ENCODE measurements around the gene FXYD6.

Gene FXYD6

GRCh38 chr11:117900720-117901440, 24.4 kb upstream of the FXYD6 start:
- no peaks in the 10 kb centered on the region for H3K27me3 ChIP-seq (ENCODE audit: insufficient read depth, low read depth, severe bottlenecking)
- TF ChIP-seq, protein P1, sequence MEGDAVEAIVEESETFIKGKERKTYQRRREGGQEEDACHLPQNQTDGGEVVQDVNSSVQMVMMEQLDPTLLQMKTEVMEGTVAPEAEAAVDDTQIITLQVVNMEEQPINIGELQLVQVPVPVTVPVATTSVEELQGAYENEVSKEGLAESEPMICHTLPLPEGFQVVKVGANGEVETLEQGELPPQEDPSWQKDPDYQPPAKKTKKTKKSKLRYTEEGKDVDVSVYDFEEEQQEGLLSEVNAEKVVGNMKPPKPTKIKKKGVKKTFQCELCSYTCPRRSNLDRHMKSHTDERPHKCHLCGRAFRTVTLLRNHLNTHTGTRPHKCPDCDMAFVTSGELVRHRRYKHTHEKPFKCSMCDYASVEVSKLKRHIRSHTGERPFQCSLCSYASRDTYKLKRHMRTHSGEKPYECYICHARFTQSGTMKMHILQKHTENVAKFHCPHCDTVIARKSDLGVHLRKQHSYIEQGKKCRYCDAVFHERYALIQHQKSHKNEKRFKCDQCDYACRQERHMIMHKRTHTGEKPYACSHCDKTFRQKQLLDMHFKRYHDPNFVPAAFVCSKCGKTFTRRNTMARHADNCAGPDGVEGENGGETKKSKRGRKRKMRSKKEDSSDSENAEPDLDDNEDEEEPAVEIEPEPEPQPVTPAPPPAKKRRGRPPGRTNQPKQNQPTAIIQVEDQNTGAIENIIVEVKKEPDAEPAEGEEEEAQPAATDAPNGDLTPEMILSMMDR (IDR thresholded peaks at IDR 0.05; ENCODE audit: low read depth, low read length): no peak
- no peaks in the 10 kb centered on the region for H3K36me3 ChIP-seq
- DNase-seq: no peak
- no peak overlapping the region for H3K27ac ChIP-seq
- H3K4me3 ChIP-seq (ENCODE audit: low read depth, low read length): no peak overlapping the region
- no peaks in the 10 kb centered on the region for H3K9me3 ChIP-seq (ENCODE audit: severe bottlenecking)

DNA sequence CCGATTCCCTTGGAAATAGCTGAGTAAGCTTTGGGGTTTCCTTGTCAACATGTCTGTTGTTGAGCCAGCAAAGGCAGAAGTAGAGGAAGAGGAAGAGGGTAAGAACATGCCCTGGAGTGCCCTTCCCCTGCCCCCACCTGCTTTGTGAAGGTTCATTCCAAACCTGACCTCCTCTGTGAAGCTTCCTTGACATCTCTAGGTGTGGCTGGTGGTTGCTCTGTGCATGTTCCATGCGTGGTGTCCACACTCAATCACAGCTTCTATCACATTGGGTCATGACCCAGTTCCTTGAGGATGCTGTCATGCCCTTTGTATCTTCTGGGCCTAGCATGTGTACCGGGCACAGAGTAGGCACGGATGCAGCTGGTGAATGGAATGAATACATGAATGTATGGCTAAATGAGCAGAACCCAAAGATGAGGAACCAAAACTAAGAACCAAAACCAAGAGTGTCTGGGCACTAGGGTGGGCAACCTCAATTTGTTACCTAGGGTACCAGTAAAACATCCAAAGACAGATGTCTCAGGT, 23.7 kb upstream of the FXYD6 start:
- no peaks in the 10 kb centered on the region for H3K27me3 ChIP-seq (ENCODE audit: insufficient read depth, low read depth, severe bottlenecking)
- no peak overlapping the region for H3K27ac ChIP-seq
- DNase-seq: no peak
- TF ChIP-seq, protein P1 (IDR thresholded peaks at IDR 0.05; ENCODE audit: low read depth, low read length): no peak
- H3K4me3 ChIP-seq (ENCODE audit: low read depth, low read length): no peak overlapping the region
- H3K9me3 ChIP-seq (ENCODE audit: severe bottlenecking): no peaks in the 10 kb centered on the region
- no peaks in the 10 kb centered on the region for H3K36me3 ChIP-seq

- TF ChIP-seq, protein P1 (IDR thresholded peaks at IDR 0.05; ENCODE audit: low read depth, low read length): no peak
- no peaks in the 10 kb centered on the region for H3K36me3 ChIP-seq
- no peak overlapping the region for H3K27ac ChIP-seq
- no peaks in the 10 kb centered on the region for H3K27me3 ChIP-seq (ENCODE audit: insufficient read depth, low read depth, severe bottlenecking)
- H3K4me3 ChIP-seq (ENCODE audit: low read depth, low read length): no peak overlapping the region
- DNase-seq: no peak
- H3K9me3 ChIP-seq (ENCODE audit: severe bottlenecking): no peaks in the 10 kb centered on the region
Measured at GRCh38 chr11:117898059-117898458, 21.6 kb upstream of the FXYD6 start.

DNA sequence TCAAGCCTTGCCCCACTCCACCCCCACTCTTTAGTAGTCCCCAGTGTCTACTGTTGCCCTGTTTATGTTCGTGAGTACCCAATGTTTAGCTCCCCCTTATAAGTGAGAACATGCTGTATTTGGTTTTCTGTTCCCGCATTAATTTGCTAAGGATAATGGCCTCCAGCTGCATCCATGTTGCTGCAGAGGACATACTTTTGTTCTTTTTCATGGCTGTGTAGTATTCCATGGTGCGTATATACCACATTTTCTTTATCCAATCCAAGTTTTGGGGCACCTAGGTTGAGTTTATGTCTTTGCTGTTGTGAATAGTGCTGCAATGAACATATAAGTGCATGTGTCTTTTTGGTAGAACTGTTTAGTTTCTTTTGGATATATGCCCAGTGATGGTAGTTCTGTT, 16.2 kb upstream of the FXYD6 start:
- Histone ChIP-seq H3K4me3 (ENCODE audit: low read depth, low read length) (no peak overlapping the region), H3K9me3 (ENCODE audit: severe bottlenecking) (peaks cover 2% of the 10 kb centered on the region), H3K27me3 (ENCODE audit: insufficient read depth, low read depth, severe bottlenecking) (no peaks in the 10 kb centered on the region), H3K36me3 (no peaks in the 10 kb centered on the region), H3K27ac (no peak overlapping the region)
- no peak for DNase-seq
- TF ChIP-seq, protein P1 (IDR thresholded peaks at IDR 0.05; ENCODE audit: low read depth, low read length): no peak

- no peaks in the 10 kb centered on the region for H3K36me3 ChIP-seq
- DNase-seq: no peak
- H3K27ac ChIP-seq: no peak overlapping the region
- no peak overlapping the region for H3K4me3 ChIP-seq (ENCODE audit: low read depth, low read length)
- TF ChIP-seq, protein P1 (IDR thresholded peaks at IDR 0.05; ENCODE audit: low read depth, low read length): no peak
- no peaks in the 10 kb centered on the region for H3K27me3 ChIP-seq (ENCODE audit: insufficient read depth, low read depth, severe bottlenecking)
- peaks cover 2% of the 10 kb centered on the region for H3K9me3 ChIP-seq (ENCODE audit: severe bottlenecking)
Measured at GRCh38 chr11:117891362-117891761, 14.9 kb upstream of the FXYD6 start.

Data from WERI-Rb-1 (cell line).